Uterus (tissue), 4 donors: ENCODE measurements around the gene COPB2. TPM values are rescaled to one million over a fixed set of nuclear protein-coding genes. Genes with fewer than 3 reads are reported as not detected.

ENCODE experiments used
- DNase-seq, 2 donors: peaks; one replicate each; pipeline ENCODE4 v3.0.0-alpha.2; 2019 to 2020
- H3K27ac ChIP-seq, 2 donors: fragments of 200-600 bp; sonication (generic); 1 replicate in 1 of 2; 2 replicates in 1 of 2; pipeline ENCODE4 v1.5.1; 2016 to 2018
- H3K27me3 ChIP-seq, 2 donors: fragments of 200-600 bp; sonication (generic); one replicate each; pipeline ENCODE4 v1.5.1; 2018 to 2019; ENCODE audit warnings: control low read depth in 1 of 2
- H3K36me3 ChIP-seq, 2 donors: fragments of 200-600 bp; sonication (generic); one replicate each; pipeline ENCODE4 v1.5.1; 2019; ENCODE audit warnings: control low read depth in 1 of 2
- H3K4me1 ChIP-seq, 2 donors: fragments of 200-600 bp; sonication (generic); one replicate each; pipeline ENCODE4 v1.5.1; 2018 to 2019; ENCODE audit warnings: control low read depth in 1 of 2
- H3K4me3 ChIP-seq, 2 donors: fragments of 200-600 bp; sonication (generic); 1 replicate in 1 of 2; 2 replicates in 1 of 2; pipeline ENCODE4 v1.5.1; 2018 to 2019; ENCODE audit warnings: mild to moderate bottlenecking in 1 of 2
- H3K9me3 ChIP-seq, 2 donors: fragments of 200-600 bp; sonication (generic); one replicate each; pipeline ENCODE4 v1.5.1; 2019; ENCODE audit warnings: control low read depth in 1 of 2
- CTCF ChIP-seq, 4 experiments: fragments of 200-600 bp in 2 of 4; fragments of 450-650 bp in 2 of 4; sonication (generic) in 2 of 4; IDR thresholded peaks; one replicate each; pipeline ENCODE4 v1.5.1; 2016 to 2019; ENCODE audit warnings: antibody characterized with exemption in 4 of 4, mild to moderate bottlenecking in 2 of 4, moderate library complexity in 1 of 4
- POLR2A ChIP-seq, 2 donors: fragments of 450-650 bp; IDR thresholded peaks; one replicate each; pipeline ENCODE4 v1.6.1; 2016; ENCODE audit warnings: antibody characterized with exemption in 2 of 2, mild to moderate bottlenecking in 1 of 2, moderate library complexity in 1 of 2
- intact Hi-C: fragments of 100-400 bp; cut with DNase I; formaldehyde crosslinking; loops from one replicate; pipeline ENCODE4 v1.15.1; 2023; ENCODE audit warnings: low total_unique reads
- small RNA-seq: library from RNA; depleted of rRNA; stranded (forward); fragments of <200 nt; gene quantifications from one replicate; pipeline ENCODE3, GENCODE V24; 2016
- total RNA-seq, 4 donors: library from RNA; depleted of rRNA in 3 of 4; stranded (reverse); fragments of >200 nt in 3 of 4; gene quantifications; one replicate each; pipeline versions ENCODE4 v1.1.0 to v1.2.4, GENCODE V29; 2014 to 2023
- donor health status: DM: yes; HTN: yes; CAD: no.

COPB2 gene
- total RNA-seq, 4 donors from 2014 or later = 50.3 to 204 (median 86.5) TPM

GRCh38 chr3:139307601-139308555, 81.6 kb downstream of the COPB2 start:
- Histone ChIP-seq H3K4me3 (no peak overlapping the region), H3K4me1 (peaks cover 0 to 11% of the 10 kb centered on the region in 2 donors), H3K9me3 (no peaks in the 10 kb centered on the region), H3K27me3 (no peaks in the 10 kb centered on the region), H3K27ac (no peak overlapping the region), H3K36me3 (no peaks in the 10 kb centered on the region)
- DNase-seq = no peak
- TF ChIP-seq POLR2A (IDR thresholded peaks at IDR 0.05) = no peak
- TF ChIP-seq CTCF (IDR thresholded peaks at IDR 0.05) = no peak
- intact Hi-C loops = no loop called here

Small RNAs within 50 kb of the gene (small RNA-seq; reads per million reads assigned to genes)
- not detected for gene RF00026

Other genes starting within 250 kb of the COPB2 start
- gene MRPS22, start 45.6 kb downstream of the COPB2 start, total RNA-seq = 100 to 1,000 TPM in 1 of 4 donors, 10 to 100 TPM in 3; 47.8 to 118 (median 76.5) TPM
- gene RBP2, start 86.9 kb upstream of the COPB2 start, total RNA-seq = not detected
- gene RBP1, start 150.1 kb upstream of the COPB2 start, total RNA-seq = 100 to 1,000 TPM in 1 of 4 donors, 10 to 100 TPM in 3; 14.9 to 119 (median 37.0) TPM